Stimulated activated CD4-positive, alpha-beta T cell treated with anti-CD3 and anti-CD28 coated beads, Interleukin-15, amount 100 ng/mL, for 1 hour (primary cell): ENCODE results near the gene CLPTM1L.
"Not testable (repeated sequence)": the region's sequence is repeated elsewhere in the genome, so short reads cannot be mapped to it uniquely, and the experiment has no call there.

Source experiments
- DNase-seq, 2 donors: peaks; one replicate each; pipeline ENCODE4 v3.0.0-alpha.2; 2020; ENCODE audit warnings: low read depth in 1 of 2, low spot score in 1 of 2

Gene CLPTM1L

DNA sequence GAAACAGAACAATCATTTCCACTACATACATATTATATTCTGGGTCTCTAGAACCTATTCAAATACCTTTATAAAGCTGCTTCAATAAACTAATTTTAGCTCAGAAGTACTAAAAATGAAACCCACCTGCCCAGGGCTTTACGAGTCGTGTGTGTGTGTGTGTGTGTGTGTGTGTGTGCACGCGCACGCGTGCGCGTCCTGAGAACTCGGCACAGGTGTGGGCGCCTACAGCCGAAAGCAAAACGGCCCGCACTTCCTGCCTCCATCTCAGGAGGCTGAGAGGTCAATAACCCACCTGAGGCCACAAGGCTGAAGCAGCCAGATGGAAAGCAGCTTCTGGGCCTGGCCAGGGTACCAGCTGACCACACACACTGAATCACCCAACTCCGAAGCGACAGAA lies 3.0 kb downstream of the CLPTM1L start:
- no peak for DNase-seq

GRCh38 chr5:1339818-1340210 lies 5.1 kb downstream of the CLPTM1L start:
- not testable (repeated sequence) for DNase-seq

GRCh38 chr5:1339139-1339817 lies 5.6 kb downstream of the CLPTM1L start:
- DNase-seq: not testable (repeated sequence)

DNA sequence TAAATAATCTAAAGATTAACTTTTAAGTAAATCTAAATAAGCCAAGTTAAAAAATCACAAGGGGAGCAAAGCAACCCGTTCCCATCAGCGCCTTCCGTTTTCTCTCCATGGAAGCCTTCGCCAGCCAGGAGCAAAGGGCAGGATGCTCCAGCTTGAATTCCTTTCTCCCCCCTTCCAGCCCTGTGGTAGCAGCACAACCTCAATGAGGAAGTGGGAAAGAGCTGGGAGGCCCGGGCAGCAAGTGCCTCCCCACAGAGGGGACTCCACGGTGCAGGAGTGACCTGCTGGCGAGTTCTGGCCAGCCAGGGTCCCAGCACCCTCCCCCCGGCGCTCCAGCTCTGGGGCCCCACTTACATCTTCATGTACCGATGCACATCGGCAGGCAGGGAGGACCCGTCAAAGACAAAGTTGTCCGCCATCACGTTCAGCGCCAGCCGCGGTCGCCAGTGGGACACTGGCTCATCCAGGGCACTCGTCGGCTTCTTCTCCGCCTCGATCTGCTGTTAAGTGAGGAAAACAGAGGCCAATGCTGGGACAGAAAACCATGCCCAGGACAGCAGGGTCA lies 6.3 kb downstream of the CLPTM1L start:
- no peak for DNase-seq

DNA sequence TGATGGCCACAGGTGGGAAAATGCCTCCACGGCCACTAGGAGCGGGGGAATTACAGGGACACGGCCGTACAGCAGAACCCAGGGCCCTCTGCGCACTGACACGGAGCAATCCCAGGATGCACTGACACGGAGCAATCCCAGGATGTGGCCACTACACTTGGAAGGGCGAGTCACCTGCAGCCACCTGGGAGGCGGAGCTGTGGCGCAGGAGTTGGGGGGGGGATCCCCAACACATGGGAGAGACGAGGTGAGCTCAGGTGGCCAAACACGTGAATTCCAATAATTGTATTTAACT lies 6.8 kb downstream of the CLPTM1L start:
- DNase-seq: no peak

DNA sequence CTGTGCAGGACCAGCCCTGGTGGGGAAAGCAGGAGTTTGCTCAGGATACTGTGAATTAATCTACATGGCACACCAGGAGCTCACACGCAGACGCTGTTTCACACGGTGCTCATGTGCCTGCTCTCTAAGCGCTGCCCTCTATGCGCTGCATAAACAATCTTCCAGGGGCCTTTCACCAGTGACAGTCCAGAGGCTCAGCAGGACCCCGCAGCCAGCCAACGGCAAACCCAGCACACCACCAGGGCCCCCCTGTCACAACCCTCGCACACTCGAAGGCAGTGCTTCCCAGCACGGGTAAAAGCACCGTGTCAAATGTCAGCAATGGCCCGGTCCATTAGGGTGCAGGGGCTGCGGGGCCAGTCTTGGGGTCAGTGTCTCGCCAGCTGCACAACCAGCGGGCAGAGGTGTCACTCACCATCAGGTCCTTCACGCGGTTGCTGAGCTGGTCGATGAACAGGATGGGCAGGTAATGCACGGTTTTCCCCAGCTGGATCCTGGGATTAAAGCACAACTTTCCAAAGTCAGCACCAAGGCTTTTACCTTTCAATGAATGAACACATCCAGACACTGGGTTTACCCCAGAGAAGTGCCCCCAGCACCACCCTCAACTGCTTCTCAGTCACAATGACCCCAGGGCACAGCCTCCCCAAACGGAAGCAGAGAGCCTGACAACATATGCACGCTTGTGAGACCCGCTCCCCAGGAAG lies 7.3 kb downstream of the CLPTM1L start:
- no peak for DNase-seq

GRCh38 chr5:1336749-1337488 lies 8.0 kb downstream of the CLPTM1L start:
- DNase-seq: no peak

GRCh38 chr5:1336106-1336561 lies 8.8 kb downstream of the CLPTM1L start:
- DNase-seq: no peak

DNA sequence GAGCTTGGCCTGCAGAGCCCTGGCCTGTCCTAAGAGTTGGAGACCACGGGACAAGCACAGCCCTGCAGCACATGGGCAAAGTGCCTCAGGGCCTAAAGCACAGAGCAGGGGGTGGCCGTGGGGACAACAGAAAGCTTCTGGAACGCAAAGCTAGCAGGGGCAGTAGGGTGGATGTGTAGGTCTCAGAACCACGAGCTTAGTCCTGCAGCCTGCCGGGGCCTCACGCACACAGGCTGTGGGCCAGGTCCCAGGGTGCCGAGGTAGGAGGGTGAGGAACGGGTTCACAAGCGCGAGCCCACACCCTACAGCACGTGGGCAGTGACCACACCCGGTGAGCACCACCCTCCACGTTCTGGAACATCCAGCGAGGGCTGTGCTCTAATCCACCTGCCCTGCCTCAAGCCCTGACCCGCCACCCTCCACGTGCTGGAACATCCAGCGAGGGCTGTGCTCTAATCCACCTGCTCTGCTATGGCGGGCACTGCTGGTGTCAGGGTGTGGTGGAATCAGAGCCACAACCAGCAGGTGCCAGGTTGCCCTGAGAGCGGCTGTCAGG lies 9.3 kb downstream of the CLPTM1L start:
- DNase-seq: no peak

DNA sequence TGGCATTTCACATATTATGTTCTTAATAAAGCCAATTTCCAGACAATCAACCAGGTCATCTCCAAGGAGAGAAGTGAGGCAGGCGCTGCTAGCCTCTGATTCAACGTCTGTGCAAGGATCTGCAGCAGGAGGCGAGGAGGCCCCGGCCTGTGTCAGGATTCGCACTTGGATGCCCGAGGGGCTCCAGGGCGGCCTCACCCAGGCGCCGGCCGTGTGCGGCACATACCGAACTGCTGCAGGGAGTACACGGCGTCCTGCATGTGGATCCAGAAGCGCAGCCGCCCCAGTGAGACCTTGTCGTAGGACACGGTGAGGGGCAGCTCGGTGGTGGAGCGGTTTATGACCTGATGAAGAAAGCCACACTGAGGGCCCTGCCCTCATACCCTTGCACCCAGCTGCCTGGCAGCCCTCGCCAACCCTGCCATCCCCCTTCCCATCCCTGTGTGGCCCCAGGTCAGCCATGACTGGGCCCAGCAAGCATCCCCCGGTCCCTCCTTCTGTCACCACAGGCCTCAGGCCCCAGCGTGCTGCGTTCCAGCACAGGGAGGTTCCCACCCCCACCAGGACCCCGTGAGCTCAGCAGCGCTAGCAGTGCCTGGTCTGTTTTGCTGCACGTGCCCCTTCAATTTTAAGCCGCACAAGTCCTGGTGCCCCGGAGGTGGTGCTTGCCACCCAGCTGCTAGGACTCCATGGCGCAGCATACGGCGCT lies 9.9 kb downstream of the CLPTM1L start:
- no peak for DNase-seq

DNA sequence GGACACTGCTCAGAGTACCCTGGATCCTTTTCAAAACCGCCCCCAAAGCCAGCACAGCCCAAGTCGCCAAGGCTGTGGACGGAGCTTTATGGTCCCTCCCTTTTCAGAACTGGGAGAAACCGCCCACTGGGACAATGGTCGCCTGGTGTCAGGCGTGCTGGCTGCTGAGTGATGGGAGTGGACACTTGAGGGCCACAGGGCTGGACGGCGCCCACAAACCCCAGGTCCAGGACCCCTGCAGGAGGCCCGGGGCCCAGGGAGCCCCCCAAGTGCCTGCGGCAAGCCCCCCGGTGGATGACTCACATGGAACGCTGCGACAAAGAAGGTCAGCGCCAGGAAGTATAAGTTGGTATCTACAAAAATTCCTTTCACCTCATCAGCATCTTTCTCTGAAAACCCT lies 10.9 kb downstream of the CLPTM1L start:
- DNase-seq: no peak

GRCh38 chr5:1333286-1333685 lies 11.6 kb downstream of the CLPTM1L start:
- DNase-seq: not testable (repeated sequence)

- DNase-seq: no peak
Measured at GRCh38 chr5:1332461-1333001, 12.4 kb downstream of the CLPTM1L start.

DNA sequence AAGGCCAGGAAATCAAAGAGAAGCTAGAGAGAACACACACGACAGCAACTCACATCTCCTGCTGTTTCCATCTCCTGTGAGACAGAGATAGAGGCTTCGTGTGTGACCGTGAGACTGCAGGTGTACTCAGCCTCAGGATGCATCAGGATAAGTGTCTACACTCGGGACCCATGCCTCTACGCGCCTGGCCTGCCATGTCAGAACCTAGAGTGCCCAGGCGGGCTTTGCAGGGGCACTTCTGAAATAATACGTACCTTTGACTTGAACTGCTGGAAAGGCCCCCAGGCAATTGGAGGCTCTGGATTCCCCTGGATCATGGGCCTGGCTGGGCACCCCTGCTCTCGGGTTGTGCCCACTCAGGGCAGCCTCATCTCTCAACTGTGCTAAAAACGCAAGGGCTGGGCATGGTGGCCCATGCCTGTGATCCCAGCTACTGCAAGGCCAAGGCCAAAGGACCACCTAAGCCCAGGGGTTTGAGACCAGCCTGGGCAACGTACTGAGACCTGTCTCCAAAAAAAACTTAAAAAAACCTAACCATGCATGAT lies 13.0 kb downstream of the CLPTM1L start:
- DNase-seq: no peak

DNA sequence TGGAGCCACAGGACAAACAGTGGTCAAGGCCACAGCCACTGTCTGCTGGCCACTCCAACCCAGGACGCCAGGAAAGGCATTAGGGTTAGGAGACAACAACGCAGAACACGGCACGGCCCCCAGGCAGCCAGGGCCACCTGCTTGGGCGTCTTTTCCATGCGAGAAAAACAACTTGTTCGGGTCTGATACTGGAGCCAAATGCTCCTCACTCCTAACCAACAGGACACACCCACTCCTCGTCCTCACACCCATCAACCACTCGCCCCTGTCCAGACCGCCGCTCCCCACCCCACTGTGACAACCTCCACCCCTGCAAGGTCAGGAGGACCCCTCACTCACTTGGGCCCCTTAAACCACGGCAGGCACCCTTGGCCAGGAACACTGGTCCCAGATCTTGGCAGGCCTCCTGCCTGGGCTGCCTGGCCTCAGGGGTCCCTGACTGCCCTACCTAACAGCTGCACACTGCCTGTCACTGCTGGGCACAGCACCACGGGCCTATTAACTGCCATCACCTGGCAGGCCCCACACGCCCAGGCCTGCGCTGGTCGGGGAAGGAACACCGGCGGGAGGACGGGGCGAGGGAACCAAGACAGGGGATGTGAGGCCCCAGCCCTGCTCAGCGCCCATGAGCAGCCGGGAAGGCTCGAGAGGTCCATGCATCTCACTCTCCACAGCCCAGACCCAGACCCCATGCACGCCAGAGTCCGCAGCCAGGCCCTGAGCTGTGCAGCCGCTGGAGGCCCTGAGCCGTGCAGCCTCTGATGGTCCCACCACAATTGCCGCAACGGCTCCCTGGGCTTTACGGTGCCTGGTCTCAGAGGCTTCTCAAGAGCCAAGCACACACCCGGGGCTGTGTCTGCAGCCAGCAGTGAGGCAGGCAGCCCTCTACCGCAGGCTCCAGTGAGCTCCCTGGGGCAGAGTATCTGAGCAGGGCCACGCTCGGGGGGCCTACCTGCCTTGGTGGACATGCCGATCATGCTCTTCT lies 13.8 kb downstream of the CLPTM1L start:
- no peak for DNase-seq

DNA sequence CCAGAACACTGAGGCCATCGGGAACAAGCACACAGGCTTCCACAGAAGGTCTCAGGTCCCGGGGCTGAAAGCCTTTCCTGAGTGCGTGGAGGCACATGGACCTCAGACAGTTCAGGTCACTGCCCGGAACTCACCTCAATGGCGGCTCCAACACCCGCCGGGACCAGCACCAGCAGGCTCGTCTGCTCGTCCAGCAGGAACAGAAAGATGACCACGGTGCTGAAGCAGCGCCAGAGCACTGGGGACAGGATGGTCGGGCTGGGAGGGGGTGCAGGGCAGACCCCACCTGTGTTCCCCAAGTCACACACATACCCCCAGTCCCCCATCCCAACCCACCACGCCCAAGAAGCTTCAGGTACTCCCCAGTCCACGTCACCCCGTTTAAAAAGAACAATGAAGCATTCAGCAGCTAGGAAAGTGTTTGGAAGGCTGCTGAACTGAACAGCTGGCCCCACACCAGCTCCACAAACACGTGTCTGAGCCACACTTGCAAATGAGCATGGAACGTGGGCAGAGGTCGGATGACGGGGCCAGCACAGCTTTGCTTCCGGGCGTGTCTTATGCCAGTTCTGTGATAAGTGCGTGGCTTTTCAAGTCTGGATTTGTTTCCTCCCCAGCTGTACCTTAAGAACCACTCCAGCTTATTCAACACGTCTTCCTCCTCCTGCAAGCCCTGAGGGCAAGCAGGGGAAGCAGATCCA lies 14.6 kb downstream of the CLPTM1L start:
- no peak for DNase-seq

- DNase-seq: no peak
Measured at GRCh38 chr5:1329111-1329579, 15.8 kb downstream of the CLPTM1L start.
